Endothelial cell of umbilical vein (primary cell): ENCODE results near the gene ARMC3. TPM values are rescaled to one million over a fixed set of nuclear protein-coding genes. Genes with fewer than 3 reads are reported as not detected.

Source experiments
- BruUV-seq: library from RNA; stranded (reverse); fragments of 400-500 nt; replicated peaks from 2 replicates; lab custom pipeline; 2021; lab: Mats Ljungman, UMichigan
- CTCF ChIA-PET: fragments of 300-600, 350-600 bp; sonication (Branson Sonifier 250); formaldehyde crosslinking; loops from one replicate; lab custom pipeline; 2021; ENCODE audit warnings: antibody characterized with exemption, inconsistent platforms; lab: Charles Lee
- POLR2A ChIA-PET: fragments of 300-600, 350-600 bp; sonication (Branson Sonifier 250); formaldehyde crosslinking; loops from one replicate; lab custom pipeline; 2021; ENCODE audit warnings: antibody characterized with exemption, inconsistent platforms; lab: Charles Lee
- DNase-seq: peaks from one replicate; pipeline ENCODE4 v3.0.0-alpha.2; 2011; ENCODE audit warnings: low read depth, low spot score
- FAIRE-seq: peaks from 2 replicates; lab custom pipeline; 2011; peaks lifted over from hg19 to GRCh38; lab: Jason Lieb, UNC
- H2AFZ ChIP-seq: 2 replicates; pipeline ENCODE4 v1.6.0; 2012; ENCODE audit warnings: low read depth, low read length, control low read depth, inconsistent platforms
- H3K27ac ChIP-seq: 2 replicates; pipeline ENCODE4 v1.5.1; 2011; ENCODE audit warnings: low read depth, mild to moderate bottlenecking, control low read depth, low read length, moderate library complexity; ENCODE audit not compliant: insufficient read depth
- H3K27me3 ChIP-seq, 2 experiments: 2 replicates each; pipeline versions ENCODE4 v1.6.0 to v1.6.1; 2011; ENCODE audit warnings: low read length in 2 of 2, mixed read lengths in 1 of 2; ENCODE audit not compliant: control insufficient read depth in 2 of 2, insufficient read depth in 2 of 2
- H3K36me3 ChIP-seq, 2 experiments: 2 replicates in 1 of 2; 3 replicates in 1 of 2; pipeline ENCODE4 v1.5.1; 2011; ENCODE audit warnings: low read length in 2 of 2, mild to moderate bottlenecking in 1 of 2, moderate library complexity in 1 of 2; ENCODE audit not compliant: control insufficient read depth in 2 of 2, insufficient read depth in 2 of 2; ENCODE audit errors: extremely low read depth in 1 of 2
- H3K4me1 ChIP-seq: 3 replicates; pipeline ENCODE4 v1.5.1; 2011; ENCODE audit warnings: mild to moderate bottlenecking, low read length; ENCODE audit not compliant: control insufficient read depth, insufficient read depth; ENCODE audit errors: extremely low read depth
- H3K4me2 ChIP-seq: 2 replicates; pipeline ENCODE4 v1.6.1; 2011; ENCODE audit warnings: low read length, control low read depth, mixed read lengths; ENCODE audit not compliant: insufficient read depth
- H3K4me3 ChIP-seq, 3 experiments: fragments of 200-600 bp in 1 of 3; sonication (generic), shearing (Covaris generic) in 1 of 3; replicated peaks in 1 of 3; 2 replicates each; pipeline ENCODE4 v1.5.1; 2011 to 2016; ENCODE audit warnings: control low read depth in 3 of 3, low read length in 3 of 3, mild to moderate bottlenecking in 2 of 3, inconsistent platforms in 1 of 3, low read depth in 1 of 3, moderate library complexity in 1 of 3; ENCODE audit not compliant: insufficient read depth in 1 of 3
- H3K79me2 ChIP-seq: 2 replicates; pipeline ENCODE4 v1.6.0; 2012; ENCODE audit warnings: low read length, inconsistent platforms; ENCODE audit not compliant: control insufficient read depth, insufficient read depth
- H3K9ac ChIP-seq: replicated peaks from 2 replicates; pipeline ENCODE3; 2011; ENCODE audit warnings: low read length, control low read depth; ENCODE audit not compliant: insufficient read depth; ENCODE audit errors: extremely low read depth
- H3K9me1 ChIP-seq: replicated peaks from 3 replicates; pipeline ENCODE4 v1.6.0; 2011; ENCODE audit warnings: mild to moderate bottlenecking, low read length; ENCODE audit not compliant: control insufficient read depth, insufficient read depth; ENCODE audit errors: extremely low read depth
- H3K9me3 ChIP-seq: replicated peaks from 2 replicates; pipeline ENCODE4 v1.5.1; 2012; ENCODE audit warnings: low read length, inconsistent platforms; ENCODE audit not compliant: control insufficient read depth, insufficient read depth
- H4K20me1 ChIP-seq: replicated peaks from 2 replicates; pipeline ENCODE3; 2011; ENCODE audit warnings: mild to moderate bottlenecking, low read length; ENCODE audit not compliant: control insufficient read depth, insufficient read depth; ENCODE audit errors: extremely low read depth
- CTCF ChIP-seq, 2 donors: IDR thresholded peaks; 1 replicate in 1 of 2; 2 replicates in 1 of 2; pipeline ENCODE4 v1.5.1; 2011; ENCODE audit warnings: low read length in 2 of 2, mild to moderate bottlenecking in 2 of 2, moderate library complexity in 2 of 2, control low read depth in 1 of 2, inconsistent platforms in 1 of 2, low read depth in 1 of 2; ENCODE audit not compliant: insufficient read depth in 1 of 2; ENCODE audit errors: extremely low read depth in 1 of 2
- EZH2 ChIP-seq: IDR thresholded peaks from 2 replicates; pipeline ENCODE4 v1.6.1; 2012; ENCODE audit warnings: borderline replicate concordance, low read depth, mild to moderate bottlenecking, moderate library complexity, low read length, inconsistent platforms; ENCODE audit not compliant: severe bottlenecking
- FOS ChIP-seq: IDR thresholded peaks from 2 replicates; pipeline ENCODE4 v1.6.1; 2011; ENCODE audit warnings: mild to moderate bottlenecking, low read length, moderate library complexity, borderline replicate concordance; ENCODE audit not compliant: insufficient read depth
- GATA2 ChIP-seq: IDR thresholded peaks from 2 replicates; pipeline ENCODE4 v1.7.0; 2011; ENCODE audit warnings: low read depth, mild to moderate bottlenecking, moderate library complexity, mixed read lengths, low read length; ENCODE audit not compliant: insufficient read length, insufficient read depth
- JUN ChIP-seq: IDR thresholded peaks from 2 replicates; pipeline ENCODE4 v1.6.1; 2011; ENCODE audit warnings: borderline replicate concordance, low read depth; ENCODE audit not compliant: insufficient read length, insufficient read depth
- MAX ChIP-seq: IDR thresholded peaks from 2 replicates; pipeline ENCODE4 v1.6.1; 2011; ENCODE audit not compliant: insufficient read depth, insufficient read length
- MYC ChIP-seq: IDR thresholded peaks from one replicate; pipeline ENCODE4 v1.6.1; 2011; ENCODE audit warnings: mild to moderate bottlenecking, low read depth, low read length
- POLR2A ChIP-seq: IDR thresholded peaks from 2 replicates; pipeline ENCODE4 v1.6.1; 2012; ENCODE audit warnings: low read depth, mild to moderate bottlenecking, control low read depth, low read length
- POLR2AphosphoS5 ChIP-seq: IDR thresholded peaks from 2 replicates; pipeline ENCODE4 v1.6.1; 2012; ENCODE audit warnings: low read depth, mild to moderate bottlenecking, control low read depth, low read length, moderate library complexity; ENCODE audit not compliant: insufficient read depth
- dilution Hi-C: fragments of 300-500 bp; cut with MboI; formaldehyde crosslinking; loops from one replicate; pipeline ENCODE4 v1.15.0; 2019; ENCODE audit warnings: low sequenced_read_pairs; ENCODE audit not compliant: extremely low pct_ligation_motif_present
- intact Hi-C: fragments of 100-400 bp; cut with micrococcal nuclease; formaldehyde crosslinking; loops from one replicate; pipeline ENCODE4 v1.10.0; 2022
- polyA plus RNA-seq, 4 experiments: library from polyadenylated mRNA; depleted of rRNA in 3 of 4; stranded (reverse) in 3 of 4; unstranded in 1 of 4; fragments of >200 nt; gene quantifications; 2 replicates each; pipeline versions ENCODE4 v1.2.1 to v1.2.3, GENCODE V29; 2011 to 2012; ENCODE audit warnings: missing spikeins in 1 of 4
- total RNA-seq: library from RNA; stranded (reverse); gene quantifications from 2 replicates; pipeline ENCODE4 v1.2.3, GENCODE V29; 2021

ARMC3 gene
- total and polyA plus RNA-seq, 2 donors (not counting 3 experiments of a cell fraction or from before 2014, with no cell fraction given), result not detected

GRCh38 chr10:23019633-23020032 lies 91.8 kb downstream of the ARMC3 start:
- H4K20me1 ChIP-seq, result no peaks in the 10 kb centered on the region
- H3K36me3 ChIP-seq, result no peaks in the 10 kb centered on the region
- H2AFZ ChIP-seq, result no peak overlapping the region
- ChIA-PET POLR2A (no interaction called here), CTCF (no interaction called here)
- no peaks in the 10 kb centered on the region for H3K27me3 ChIP-seq
- intact Hi-C loops (no loop called here), dilution Hi-C loops (no loop called here)
- H3K4me2 ChIP-seq, result no peak overlapping the region
- no peak overlapping the region for H3K27ac ChIP-seq
- no peak for TF ChIP-seq FOS
- TF ChIP-seq CTCF (IDR thresholded peaks at IDR 0.05; ENCODE audit: extremely low read depth in 1 of 2, insufficient read depth in 1 of 2, low read depth in 1 of 2, low read length in 2 of 2), result no peak
- TF ChIP-seq EZH2, result no peak
- no peak for TF ChIP-seq JUN
- no peaks in the 10 kb centered on the region for H3K4me1 ChIP-seq
- no TSS peak for BruUV-seq
- FAIRE-seq (no peak), DNase-seq (no peak)
- no peaks in the 10 kb centered on the region for H3K9me1 ChIP-seq
- no peak overlapping the region for H3K9ac ChIP-seq
- H3K79me2 ChIP-seq, result no peaks in the 10 kb centered on the region
- no peaks in the 10 kb centered on the region for H3K9me3 ChIP-seq
- H3K4me3 ChIP-seq, result no peak overlapping the region

- H3K4me3 ChIP-seq, result no peak overlapping the region
- no peak for TF ChIP-seq POLR2A
- no peak for TF ChIP-seq MAX
- TF ChIP-seq MYC, result no peak
- TF ChIP-seq POLR2AphosphoS5, result no peak
- TF ChIP-seq FOS, result no peak
- TF ChIP-seq CTCF (IDR thresholded peaks at IDR 0.05; ENCODE audit: extremely low read depth in 1 of 2, insufficient read depth in 1 of 2, low read depth in 1 of 2, low read length in 2 of 2), result no peak
- no peak for TF ChIP-seq JUN
- TF ChIP-seq GATA2, result no peak
- no peak for TF ChIP-seq EZH2
- dilution Hi-C loops (no loop called here), intact Hi-C loops (no loop called here)
- no peaks in the 10 kb centered on the region for H3K4me1 ChIP-seq
- H3K4me2 ChIP-seq, result no peak overlapping the region
- H3K9ac ChIP-seq, result no peak overlapping the region
- no peak for DNase-seq
- H3K36me3 ChIP-seq, result no peaks in the 10 kb centered on the region
- H3K27ac ChIP-seq, result no peak overlapping the region
- H4K20me1 ChIP-seq, result no peaks in the 10 kb centered on the region
- BruUV-seq, result no TSS peak
- H2AFZ ChIP-seq, result no peak overlapping the region
- no peak for FAIRE-seq
- no peaks in the 10 kb centered on the region for H3K79me2 ChIP-seq
- no peaks in the 10 kb centered on the region for H3K27me3 ChIP-seq
- CTCF ChIA-PET, result no interaction called here
- no peaks in the 10 kb centered on the region for H3K9me1 ChIP-seq
- no peaks in the 10 kb centered on the region for H3K9me3 ChIP-seq
- POLR2A ChIA-PET, result no interaction called here
Observed at GRCh38 chr10:23021430-23021829, 93.6 kb downstream of the ARMC3 start.
